Mesendoderm (in vitro differentiated cells): Measurements from ENCODE around the gene SNRPD3. TPM values are rescaled to one million over a fixed set of nuclear protein-coding genes. Genes with fewer than 3 reads are reported as not detected.
A peak's percentile ranks its signal among the peaks of the same experiment; 100 is the strongest.

Experiments used
- DNase-seq: peaks from one replicate; pipeline ENCODE4 v3.0.0; 2013
- H2AK5ac ChIP-seq: 2 replicates; pipeline ENCODE4 v1.6.1; 2013; ENCODE audit warnings: low read length, inconsistent platforms
- H2BK120ac ChIP-seq: 2 replicates; pipeline ENCODE4 v1.6.1; 2013; ENCODE audit warnings: low read depth, mild to moderate bottlenecking, low read length, moderate library complexity, mixed read lengths
- H2BK15ac ChIP-seq: replicated peaks from 2 replicates; pipeline ENCODE4 v1.6.1; 2013; ENCODE audit warnings: low read depth, mild to moderate bottlenecking, moderate library complexity
- H2BK5ac ChIP-seq: 2 replicates; pipeline ENCODE4 v1.6.1; 2013; ENCODE audit warnings: low read length, inconsistent platforms
- H3K18ac ChIP-seq: 2 replicates; pipeline ENCODE4 v1.6.1; 2013; ENCODE audit warnings: mild to moderate bottlenecking, low read length, mixed read lengths
- H3K23ac ChIP-seq: one replicate; pipeline ENCODE4 v1.6.1; 2013; ENCODE audit warnings: low read length
- H3K27ac ChIP-seq: 2 replicates; pipeline ENCODE4 v1.5.1; 2013; ENCODE audit warnings: low read depth, mild to moderate bottlenecking, inconsistent platforms, low read length, moderate library complexity
- H3K27me3 ChIP-seq: 2 replicates; pipeline ENCODE4 v1.6.1; 2013; ENCODE audit warnings: low read length, control low read depth, mild to moderate bottlenecking, inconsistent platforms; ENCODE audit not compliant: insufficient read depth, poor library complexity
- H3K36me3 ChIP-seq: 2 replicates; pipeline ENCODE4 v1.6.1; 2013; ENCODE audit warnings: low read length, inconsistent platforms; ENCODE audit not compliant: control insufficient read depth, insufficient read depth
- H3K4ac ChIP-seq: one replicate; pipeline ENCODE4 v1.6.1; 2013; ENCODE audit warnings: low read depth, mild to moderate bottlenecking, low read length, moderate library complexity
- H3K4me1 ChIP-seq: 2 replicates; pipeline ENCODE4 v1.6.1; 2013; ENCODE audit warnings: low read depth, low read length, inconsistent platforms; ENCODE audit not compliant: control insufficient read depth
- H3K4me2 ChIP-seq: 2 replicates; pipeline ENCODE4 v1.6.1; 2013; ENCODE audit warnings: low read length
- H3K4me3 ChIP-seq: 2 replicates; pipeline ENCODE4 v1.5.1; 2013; ENCODE audit warnings: mild to moderate bottlenecking, low read length
- H3K56ac ChIP-seq: one replicate; pipeline ENCODE4 v1.6.1; 2013; ENCODE audit warnings: low read length
- H3K79me1 ChIP-seq: 2 replicates; pipeline ENCODE4 v1.6.1; 2013; ENCODE audit warnings: low read length, inconsistent platforms
- H3K79me2 ChIP-seq: 2 replicates; pipeline ENCODE4 v1.6.1; 2013; ENCODE audit warnings: mild to moderate bottlenecking, low read length; ENCODE audit not compliant: control insufficient read depth, insufficient read depth
- H3K9ac ChIP-seq: 2 replicates; pipeline ENCODE4 v1.6.1; 2013; ENCODE audit warnings: low read length, inconsistent platforms
- H4K5ac ChIP-seq: one replicate; pipeline ENCODE4 v1.6.1; 2013; ENCODE audit warnings: low read length
- H4K8ac ChIP-seq: one replicate; pipeline ENCODE4 v1.6.1; 2013; ENCODE audit warnings: low read depth, mild to moderate bottlenecking, control low read depth, low read length, moderate library complexity
- WGBS: extraction: QIAGEN DNeasy Blood & Tissue Kit; methylation state at CpG from one replicate; pipeline ENCODE4 v1.1.7; 2013; ENCODE audit warnings: low lambda C conversion rate, missing lambda C conversion rate; ENCODE audit not compliant: insufficient coverage; ENCODE audit errors: extremely low coverage; 5-methylcytosine and 5-hydroxymethylcytosine counted together
- polyA plus RNA-seq, 2 experiments: library from polyadenylated mRNA; stranded (reverse); fragments of 200-250 nt; gene quantifications; one replicate each; pipeline ENCODE4 v1.2.3, GENCODE V29; 2013

Gene SNRPD3
- 174 TPM for polyA plus RNA-seq (2013, experiment 1 of 2)
- 173 TPM for polyA plus RNA-seq (2013, experiment 2 of 2)

- Histone ChIP-seq H2AK5ac (peak within 1 kb of the TSS; percentile 72), H4K8ac (peak within 1 kb of the TSS; percentile 42), H3K9ac (peak within 1 kb of the TSS; percentile 100), H3K79me1 (peaks cover 44% of the 10 kb centered on the region), H2BK15ac (no peak within 1 kb of the TSS), H3K4me1 (peaks cover 13% of the 10 kb centered on the region), H3K18ac (peak within 1 kb of the TSS; percentile 65), H3K23ac (peak within 1 kb of the TSS; percentile 92), H2BK120ac (no peak within 1 kb of the TSS), H3K79me2 (peaks cover 74% of the 10 kb centered on the region), H3K36me3 (peaks cover 17% of the 10 kb centered on the region), H3K27me3 (no peaks in the 10 kb centered on the region), H3K27ac (peak within 1 kb of the TSS; percentile 92), H3K4me3 (peak within 1 kb of the TSS; percentile 99), H3K4ac (peak within 1 kb of the TSS; percentile 96), H3K56ac (peak within 1 kb of the TSS; percentile 100), H2BK5ac (peak within 1 kb of the TSS; percentile 97), H3K4me2 (peak within 1 kb of the TSS; percentile 96), H4K5ac (peak within 1 kb of the TSS; percentile 26)
- WGBS: no CpG with 5 or more reads among the region's 59 CpGs
- DNase-seq: peak; percentile 99
These were observed at the start of gene SNRPD3 for GRCh38 chr22:24555165-24556039. Gene SNRPD3, plus strand, starts transcription at chr22:24555999. Its CDS starts 1,676 bp downstream, at chr22:24557675.

GRCh38 chr22:24506802-24507438 is 48.9 kb upstream of the SNRPD3 start:
- no peaks in the 10 kb centered on the region for H3K36me3 ChIP-seq
- no peak overlapping the region for H4K8ac ChIP-seq
- H2AK5ac ChIP-seq: no peak overlapping the region
- H2BK15ac ChIP-seq: no peak overlapping the region
- no peaks in the 10 kb centered on the region for H3K79me2 ChIP-seq
- no peaks in the 10 kb centered on the region for H3K27me3 ChIP-seq
- H3K4me1 ChIP-seq: peaks cover 3% of the 10 kb centered on the region
- peak overlapping the region; percentile 29 for H3K56ac ChIP-seq
- H3K27ac ChIP-seq: no peak overlapping the region
- H3K4ac ChIP-seq: no peak overlapping the region
- no peak overlapping the region for H2BK5ac ChIP-seq
- WGBS: no CpG with 5 or more reads among the region's 6 CpGs
- H3K18ac ChIP-seq: no peak overlapping the region
- H3K9ac ChIP-seq: no peak overlapping the region
- no peak for DNase-seq
- no peak overlapping the region for H3K4me3 ChIP-seq
- H3K23ac ChIP-seq: no peak overlapping the region
- H2BK120ac ChIP-seq: no peak overlapping the region
- H4K5ac ChIP-seq: no peak overlapping the region
- H3K4me2 ChIP-seq: no peak overlapping the region
- H3K79me1 ChIP-seq: no peaks in the 10 kb centered on the region

GRCh38 chr22:24507716-24508115 is 48.1 kb upstream of the SNRPD3 start:
- no peak overlapping the region for H3K56ac ChIP-seq
- H2BK5ac ChIP-seq: no peak overlapping the region
- no peak overlapping the region for H4K5ac ChIP-seq
- H3K36me3 ChIP-seq: no peaks in the 10 kb centered on the region
- H3K79me2 ChIP-seq: no peaks in the 10 kb centered on the region
- no peak overlapping the region for H2AK5ac ChIP-seq
- H2BK15ac ChIP-seq: no peak overlapping the region
- no peaks in the 10 kb centered on the region for H3K27me3 ChIP-seq
- H3K79me1 ChIP-seq: no peaks in the 10 kb centered on the region
- H3K4ac ChIP-seq: no peak overlapping the region
- no peak overlapping the region for H3K4me3 ChIP-seq
- H3K4me2 ChIP-seq: no peak overlapping the region
- no peak overlapping the region for H3K27ac ChIP-seq
- H3K4me1 ChIP-seq: peaks cover 3% of the 10 kb centered on the region
- no peak for DNase-seq
- H3K9ac ChIP-seq: no peak overlapping the region
- H3K18ac ChIP-seq: no peak overlapping the region
- no peak overlapping the region for H2BK120ac ChIP-seq
- no peak overlapping the region for H3K23ac ChIP-seq
- no CpG with 5 or more reads among the region's 7 CpGs for WGBS
- no peak overlapping the region for H4K8ac ChIP-seq

- Histone ChIP-seq H3K4me3 (no peak overlapping the region), H4K5ac (no peak overlapping the region), H3K79me2 (no peaks in the 10 kb centered on the region), H3K4me1 (peaks cover 3% of the 10 kb centered on the region), H2BK5ac (peak overlapping the region; percentile 25), H3K36me3 (no peaks in the 10 kb centered on the region), H2BK120ac (no peak overlapping the region), H4K8ac (no peak overlapping the region), H3K23ac (no peak overlapping the region), H2AK5ac (no peak overlapping the region), H3K4ac (no peak overlapping the region), H3K56ac (no peak overlapping the region), H3K18ac (no peak overlapping the region), H3K27ac (no peak overlapping the region), H3K4me2 (no peak overlapping the region), H2BK15ac (no peak overlapping the region), H3K27me3 (no peaks in the 10 kb centered on the region), H3K79me1 (no peaks in the 10 kb centered on the region), H3K9ac (no peak overlapping the region)
- DNase-seq: peak; percentile 63
- no CpG with 5 or more reads among the region's 10 CpGs for WGBS
These were observed 44.9 kb upstream of the SNRPD3 start for GRCh38 chr22:24510637-24511625.

GRCh38 chr22:24512043-24512442 is 43.8 kb upstream of the SNRPD3 start:
- no peak overlapping the region for H4K8ac ChIP-seq
- H3K4me3 ChIP-seq: no peak overlapping the region
- no peaks in the 10 kb centered on the region for H3K27me3 ChIP-seq
- no peaks in the 10 kb centered on the region for H3K79me2 ChIP-seq
- H3K9ac ChIP-seq: no peak overlapping the region
- H3K36me3 ChIP-seq: no peaks in the 10 kb centered on the region
- H2BK120ac ChIP-seq: no peak overlapping the region
- no peak overlapping the region for H3K4ac ChIP-seq
- H3K23ac ChIP-seq: no peak overlapping the region
- H3K56ac ChIP-seq: no peak overlapping the region
- H3K4me2 ChIP-seq: no peak overlapping the region
- no peak overlapping the region for H2BK15ac ChIP-seq
- H2AK5ac ChIP-seq: no peak overlapping the region
- no peak overlapping the region for H3K18ac ChIP-seq
- H2BK5ac ChIP-seq: no peak overlapping the region
- DNase-seq: peak; percentile 49
- no CpG with 5 or more reads among the region's 3 CpGs for WGBS
- no peak overlapping the region for H4K5ac ChIP-seq
- peaks cover 1% of the 10 kb centered on the region for H3K4me1 ChIP-seq
- H3K79me1 ChIP-seq: no peaks in the 10 kb centered on the region
- H3K27ac ChIP-seq: no peak overlapping the region
